ENCODE measurements around the gene ACKR3. TPM values are rescaled to one million over a fixed set of nuclear protein-coding genes. Genes with fewer than 3 reads are reported as not detected.

ACKR3 gene
- total RNA-seq, 3 donors from 2014 or later: 15.1 to 39.4 (median 23.6) TPM

DNA sequence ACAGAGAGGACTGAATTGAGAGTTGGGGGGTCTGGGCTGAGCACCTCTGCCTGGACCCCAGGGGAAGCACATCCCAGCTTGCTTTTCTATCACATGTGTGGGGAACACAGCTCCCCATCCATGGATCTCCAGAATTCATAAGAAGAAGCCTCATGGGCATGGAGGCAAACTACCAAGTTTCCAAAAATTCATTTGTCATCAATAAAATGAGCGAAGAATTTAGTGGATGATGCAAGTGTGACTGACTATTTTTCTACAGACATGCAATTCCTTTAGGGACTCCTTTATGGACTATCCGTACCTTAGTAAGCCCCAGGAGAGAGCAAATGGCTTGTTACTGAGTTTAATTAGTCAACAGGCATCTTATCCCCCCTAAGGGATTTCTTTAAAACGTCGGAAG lies 33.1 kb downstream of the ACKR3 start:
- no peaks in the 10 kb centered on the region for H3K36me3 ChIP-seq
- DNase-seq (ENCODE audit: low spot score in 2 of 2): no peak
- intact Hi-C loops (cut with DNase I; ENCODE audit: low total_unique reads): no loop called here

DNA sequence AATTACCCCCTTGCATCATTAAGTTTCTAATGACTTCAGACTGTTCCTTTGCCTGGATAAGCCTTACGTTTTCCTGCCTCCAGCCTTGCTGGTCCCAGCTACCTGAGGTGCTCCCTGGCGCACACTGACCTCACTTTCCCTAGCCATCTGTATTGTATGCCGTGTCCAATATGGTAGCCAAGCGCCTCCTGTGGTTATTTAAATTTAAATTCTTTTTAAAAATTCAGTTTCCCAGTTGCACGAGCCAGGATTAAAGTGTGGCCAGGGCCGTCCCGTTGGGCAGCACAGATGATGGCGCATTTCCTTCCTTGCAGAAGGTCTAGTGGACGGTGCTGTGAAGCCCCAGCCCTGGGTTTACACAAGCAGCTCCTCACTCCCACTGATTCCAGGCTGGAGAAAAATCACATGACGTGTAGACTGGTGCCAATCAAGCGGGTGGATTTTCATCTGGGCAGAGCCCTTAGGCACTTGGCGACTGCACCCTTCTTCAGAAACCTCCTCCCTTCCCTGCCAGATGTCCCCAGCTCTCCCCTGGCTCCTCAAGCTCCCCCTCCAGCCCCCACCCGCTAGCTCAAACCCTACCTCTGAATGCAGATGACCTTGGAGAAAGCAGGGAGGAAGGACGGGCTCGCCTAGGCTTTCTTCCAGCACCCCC lies 33.9 kb downstream of the ACKR3 start:
- no peaks in the 10 kb centered on the region for H3K36me3 ChIP-seq
- no peaks in the 10 kb centered on the region for H3K27me3 ChIP-seq
- H3K4me3 ChIP-seq: no peak overlapping the region
- intact Hi-C loops (cut with DNase I; ENCODE audit: low total_unique reads): no loop called here
- H3K9me3 ChIP-seq: no peaks in the 10 kb centered on the region
- H3K27ac ChIP-seq: no peak overlapping the region
- TF ChIP-seq POLR2AphosphoS5 (IDR thresholded peaks at IDR 0.05): no peak
- TF ChIP-seq, protein P1, sequence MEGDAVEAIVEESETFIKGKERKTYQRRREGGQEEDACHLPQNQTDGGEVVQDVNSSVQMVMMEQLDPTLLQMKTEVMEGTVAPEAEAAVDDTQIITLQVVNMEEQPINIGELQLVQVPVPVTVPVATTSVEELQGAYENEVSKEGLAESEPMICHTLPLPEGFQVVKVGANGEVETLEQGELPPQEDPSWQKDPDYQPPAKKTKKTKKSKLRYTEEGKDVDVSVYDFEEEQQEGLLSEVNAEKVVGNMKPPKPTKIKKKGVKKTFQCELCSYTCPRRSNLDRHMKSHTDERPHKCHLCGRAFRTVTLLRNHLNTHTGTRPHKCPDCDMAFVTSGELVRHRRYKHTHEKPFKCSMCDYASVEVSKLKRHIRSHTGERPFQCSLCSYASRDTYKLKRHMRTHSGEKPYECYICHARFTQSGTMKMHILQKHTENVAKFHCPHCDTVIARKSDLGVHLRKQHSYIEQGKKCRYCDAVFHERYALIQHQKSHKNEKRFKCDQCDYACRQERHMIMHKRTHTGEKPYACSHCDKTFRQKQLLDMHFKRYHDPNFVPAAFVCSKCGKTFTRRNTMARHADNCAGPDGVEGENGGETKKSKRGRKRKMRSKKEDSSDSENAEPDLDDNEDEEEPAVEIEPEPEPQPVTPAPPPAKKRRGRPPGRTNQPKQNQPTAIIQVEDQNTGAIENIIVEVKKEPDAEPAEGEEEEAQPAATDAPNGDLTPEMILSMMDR (IDR thresholded peaks at IDR 0.05): no peak
- no peak for TF ChIP-seq POLR2A (IDR thresholded peaks at IDR 0.05)
- H3K4me1 ChIP-seq: no peaks in the 10 kb centered on the region
- no peak for DNase-seq (ENCODE audit: low spot score in 2 of 2)

More for the DNA sequence above, 33.1 kb downstream of the ACKR3 start:
- TF ChIP-seq, protein P1 (IDR thresholded peaks at IDR 0.05): no peak
- TF ChIP-seq POLR2AphosphoS5 (IDR thresholded peaks at IDR 0.05): no peak
- no peak for TF ChIP-seq POLR2A (IDR thresholded peaks at IDR 0.05)
- Histone ChIP-seq H3K9me3 (no peaks in the 10 kb centered on the region), H3K27ac (no peak overlapping the region), H3K4me3 (no peak overlapping the region), H3K4me1 (no peaks in the 10 kb centered on the region), H3K27me3 (no peaks in the 10 kb centered on the region)

DNA sequence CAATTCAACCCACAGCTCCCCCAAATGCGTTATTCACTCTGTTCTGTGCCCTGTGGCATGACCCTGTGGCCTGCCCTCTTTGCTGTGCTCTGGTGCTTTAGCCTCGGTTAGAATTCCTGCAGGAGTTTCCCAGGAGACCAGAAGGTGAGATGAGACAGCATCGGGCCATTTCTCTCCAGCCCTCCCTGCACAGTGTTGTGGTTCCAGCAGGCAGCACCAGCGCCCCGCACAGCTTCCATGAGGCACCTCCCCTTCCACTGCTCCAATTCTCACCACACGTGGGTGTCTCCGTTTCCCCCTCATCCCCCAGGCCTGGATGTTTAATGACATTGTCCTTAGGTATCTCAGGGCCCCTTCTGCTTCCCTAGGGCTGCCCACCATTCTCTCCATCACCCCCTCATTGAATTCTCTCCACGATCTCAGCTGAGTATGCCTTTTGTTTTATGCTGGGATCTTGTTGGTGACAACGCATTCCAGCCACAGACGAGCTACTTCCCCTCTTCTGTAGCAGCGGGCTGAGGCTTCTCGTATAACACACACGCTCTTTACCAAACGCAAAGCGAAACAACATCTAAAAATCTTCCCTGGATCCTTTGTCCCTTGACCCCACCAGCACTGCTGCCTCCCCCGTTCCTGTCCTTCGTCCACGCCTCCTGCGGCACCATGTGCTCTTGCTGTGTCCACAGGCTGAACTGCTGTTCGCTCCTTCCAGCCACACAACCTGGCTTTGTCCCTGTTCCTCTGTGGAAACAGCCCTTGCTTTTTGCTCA lies 35.1 kb downstream of the ACKR3 start:
- Histone ChIP-seq H3K9me3 (no peaks in the 10 kb centered on the region), H3K27ac (no peak overlapping the region), H3K4me3 (no peak overlapping the region), H3K27me3 (no peaks in the 10 kb centered on the region), H3K36me3 (no peaks in the 10 kb centered on the region), H3K4me1 (no peaks in the 10 kb centered on the region)
- no peak for DNase-seq (ENCODE audit: low spot score in 2 of 2)
- TF ChIP-seq POLR2AphosphoS5 (IDR thresholded peaks at IDR 0.05): no peak
- TF ChIP-seq POLR2A (IDR thresholded peaks at IDR 0.05): no peak
- TF ChIP-seq, protein P1 (IDR thresholded peaks at IDR 0.05): no peak
- intact Hi-C loops (cut with DNase I; ENCODE audit: low total_unique reads): no loop called here

DNA sequence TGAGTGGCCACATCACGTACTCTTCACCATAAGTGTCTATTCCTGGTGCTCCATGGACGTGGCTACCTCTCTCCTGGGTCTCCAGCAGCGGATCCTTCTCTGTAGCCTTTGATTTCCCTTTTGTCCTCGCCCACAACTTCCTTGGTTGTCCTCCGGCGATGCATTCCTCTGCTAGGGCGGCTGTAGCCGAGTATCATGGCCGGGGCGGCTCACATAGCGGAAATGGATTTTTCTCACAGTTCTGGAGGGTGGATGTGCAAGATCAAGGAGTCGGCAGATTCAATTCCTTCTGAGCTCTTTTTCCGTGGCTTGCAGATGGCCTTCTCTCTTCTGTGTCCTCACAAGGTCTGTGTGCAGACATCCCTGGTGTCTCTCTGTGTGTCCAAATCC lies 35.7 kb downstream of the ACKR3 start:
- Histone ChIP-seq H3K36me3 (no peaks in the 10 kb centered on the region), H3K27ac (no peak overlapping the region), H3K27me3 (no peaks in the 10 kb centered on the region), H3K9me3 (no peaks in the 10 kb centered on the region), H3K4me3 (no peak overlapping the region), H3K4me1 (no peaks in the 10 kb centered on the region)
- DNase-seq (ENCODE audit: low spot score in 2 of 2): no peak
- TF ChIP-seq, protein P1 (IDR thresholded peaks at IDR 0.05): no peak
- TF ChIP-seq POLR2A (IDR thresholded peaks at IDR 0.05) (no peak), POLR2AphosphoS5 (IDR thresholded peaks at IDR 0.05) (no peak)
- intact Hi-C loops (cut with DNase I; ENCODE audit: low total_unique reads): no loop called here

DNA sequence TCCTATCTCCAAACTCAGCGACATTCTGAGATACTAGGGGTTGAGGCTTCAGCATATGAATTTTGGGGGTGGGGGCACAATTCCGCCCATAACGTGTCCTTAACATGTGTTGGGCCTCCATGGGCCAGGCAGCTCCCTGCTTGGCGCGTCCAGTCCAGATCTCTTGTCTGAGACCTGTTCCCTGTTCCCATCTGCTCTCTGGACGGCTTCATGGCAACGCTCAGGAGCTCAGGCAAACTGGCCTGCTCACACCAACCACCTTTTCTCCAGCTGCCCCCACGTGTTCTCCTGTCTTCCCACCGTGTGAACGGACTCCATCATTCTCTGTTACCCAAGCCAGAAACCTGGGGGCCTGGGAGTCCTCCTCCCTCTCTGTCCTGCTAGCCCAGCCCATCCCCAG lies 36.4 kb downstream of the ACKR3 start:
- no peaks in the 10 kb centered on the region for H3K9me3 ChIP-seq
- H3K4me3 ChIP-seq: no peak overlapping the region
- intact Hi-C loops (cut with DNase I; ENCODE audit: low total_unique reads): no loop called here
- no peak for TF ChIP-seq POLR2A (IDR thresholded peaks at IDR 0.05)
- TF ChIP-seq POLR2AphosphoS5 (IDR thresholded peaks at IDR 0.05): no peak
- TF ChIP-seq, protein P1 (IDR thresholded peaks at IDR 0.05): no peak
- H3K27me3 ChIP-seq: no peaks in the 10 kb centered on the region
- no peak overlapping the region for H3K27ac ChIP-seq
- no peaks in the 10 kb centered on the region for H3K4me1 ChIP-seq
- DNase-seq (ENCODE audit: low spot score in 2 of 2): no peak
- H3K36me3 ChIP-seq: no peaks in the 10 kb centered on the region

All from breast epithelium (tissue), 4 donors.